ENCODE data around the gene HDHD3.

DNA sequence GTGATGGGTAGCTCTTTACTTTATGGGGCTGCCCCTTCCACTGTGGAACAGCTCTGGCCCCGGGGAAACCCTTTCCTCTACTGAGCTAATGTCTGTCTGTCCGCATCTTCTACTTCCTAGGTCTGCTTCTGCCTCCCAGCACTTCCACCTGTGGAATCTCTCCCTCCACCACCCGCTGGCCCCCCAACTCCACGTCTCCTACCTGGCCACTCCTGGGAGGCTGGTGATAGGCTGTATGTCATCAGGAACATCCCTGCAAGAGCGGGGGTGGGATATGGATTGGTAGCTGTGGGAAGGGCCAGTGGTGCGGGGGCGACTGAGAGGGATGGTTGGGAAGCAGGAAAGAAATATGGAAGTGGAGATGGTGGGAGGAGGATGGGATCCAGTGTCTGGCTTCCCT lies 15.1 kb upstream of the HDHD3 start:
- no peak for TF ChIP-seq GATA1 (IDR thresholded peaks at IDR 0.05; ENCODE audit: low read depth, low read length)
- no peak for TF ChIP-seq POLR2A (IDR thresholded peaks at IDR 0.05; ENCODE audit: low read length)
